BJ (cell line): ENCODE measurements around the gene ZNF521. TPM values are rescaled to one million over a fixed set of nuclear protein-coding genes. Genes with fewer than 3 reads are reported as not detected.

Experiments used
- CTCF ChIA-PET: fragments of 350-600 bp; formaldehyde crosslinking; extraction: SDS; loops from one replicate; lab custom pipeline; 2021; ENCODE audit warnings: antibody characterized with exemption, inconsistent platforms; lab: Yijun Ruan, JAX
- POLR2A ChIA-PET: fragments of 300-600 bp; sonication (Branson Sonifier 250); formaldehyde crosslinking; extraction: SDS; loops from one replicate; lab custom pipeline; 2021; ENCODE audit warnings: antibody characterized with exemption; lab: Charles Lee
- DNase-seq: peaks from one replicate; pipeline ENCODE4 v3.0.0-alpha.2; 2011; ENCODE audit warnings: low read depth
- H3K27me3 ChIP-seq: 2 replicates; pipeline ENCODE4 v1.6.0; 2011; ENCODE audit warnings: low read length; ENCODE audit not compliant: control insufficient read depth, insufficient read depth
- H3K36me3 ChIP-seq: 2 replicates; pipeline ENCODE4 v1.5.1; 2011; ENCODE audit warnings: low read length; ENCODE audit not compliant: control insufficient read depth, insufficient read depth
- H3K4me3 ChIP-seq: 2 replicates; pipeline ENCODE4 v1.5.1; 2011; ENCODE audit warnings: low read depth, mild to moderate bottlenecking, control low read depth, low read length
- polyA plus RNA-seq: library from polyadenylated mRNA; depleted of rRNA; stranded (reverse); fragments of >200 nt; gene quantifications from 2 replicates; pipeline ENCODE4 v1.2.3, GENCODE V29; 2011
- TF ChIP-seq, protein P1 (sequence below): IDR thresholded peaks from 2 replicates; pipeline ENCODE4 v1.5.1; 2011; ENCODE audit warnings: low read depth, mild to moderate bottlenecking, control low read depth, inconsistent platforms, low read length, moderate library complexity; ENCODE audit not compliant: insufficient read depth

The ZNF521 gene
- polyA plus RNA-seq, 1 experiment = 29.3 TPM

DNA sequence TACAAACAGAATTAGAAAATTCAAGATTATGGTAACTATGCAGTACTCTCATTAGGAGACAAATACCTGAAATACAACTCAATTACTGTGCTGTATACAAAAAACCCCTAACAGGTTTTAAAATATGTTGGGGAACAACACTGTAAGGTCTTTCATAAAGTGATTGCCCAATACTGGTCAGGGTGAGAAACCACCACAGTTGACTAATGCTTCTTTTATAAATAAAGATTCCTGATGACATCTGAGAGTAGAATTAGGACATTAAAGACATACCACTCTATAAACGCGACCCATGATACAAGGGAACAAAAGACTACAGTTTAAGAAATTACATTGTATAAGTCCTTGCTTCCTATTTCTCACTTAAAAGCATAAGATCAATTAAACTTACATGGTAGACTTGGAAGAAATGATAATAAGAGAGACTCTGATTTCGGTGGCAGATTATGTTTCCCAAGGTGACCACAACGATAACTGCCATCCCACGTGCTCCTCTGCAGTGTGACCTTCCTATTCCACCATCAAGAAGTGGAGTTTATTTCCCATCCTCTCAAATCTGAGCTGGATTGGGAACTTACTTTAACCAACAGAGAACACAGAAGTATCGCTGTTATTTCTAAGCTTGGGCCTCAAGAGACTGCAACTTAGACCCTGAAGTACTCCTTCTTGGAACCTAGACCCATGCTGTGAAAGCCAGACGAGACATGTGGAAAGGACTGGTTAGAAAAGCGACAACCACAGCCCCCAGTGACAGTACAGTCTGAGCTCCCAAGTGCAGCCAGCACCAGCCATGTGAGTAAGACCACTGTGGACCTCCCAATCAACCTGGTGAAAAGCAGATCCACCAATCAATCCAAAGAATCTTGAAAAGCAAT, 52.3 kb downstream of the ZNF521 start:
- TF ChIP-seq, protein P1, sequence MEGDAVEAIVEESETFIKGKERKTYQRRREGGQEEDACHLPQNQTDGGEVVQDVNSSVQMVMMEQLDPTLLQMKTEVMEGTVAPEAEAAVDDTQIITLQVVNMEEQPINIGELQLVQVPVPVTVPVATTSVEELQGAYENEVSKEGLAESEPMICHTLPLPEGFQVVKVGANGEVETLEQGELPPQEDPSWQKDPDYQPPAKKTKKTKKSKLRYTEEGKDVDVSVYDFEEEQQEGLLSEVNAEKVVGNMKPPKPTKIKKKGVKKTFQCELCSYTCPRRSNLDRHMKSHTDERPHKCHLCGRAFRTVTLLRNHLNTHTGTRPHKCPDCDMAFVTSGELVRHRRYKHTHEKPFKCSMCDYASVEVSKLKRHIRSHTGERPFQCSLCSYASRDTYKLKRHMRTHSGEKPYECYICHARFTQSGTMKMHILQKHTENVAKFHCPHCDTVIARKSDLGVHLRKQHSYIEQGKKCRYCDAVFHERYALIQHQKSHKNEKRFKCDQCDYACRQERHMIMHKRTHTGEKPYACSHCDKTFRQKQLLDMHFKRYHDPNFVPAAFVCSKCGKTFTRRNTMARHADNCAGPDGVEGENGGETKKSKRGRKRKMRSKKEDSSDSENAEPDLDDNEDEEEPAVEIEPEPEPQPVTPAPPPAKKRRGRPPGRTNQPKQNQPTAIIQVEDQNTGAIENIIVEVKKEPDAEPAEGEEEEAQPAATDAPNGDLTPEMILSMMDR = no peak
- H3K27me3 ChIP-seq = no peaks in the 10 kb centered on the region
- no peak overlapping the region for H3K4me3 ChIP-seq
- ChIA-PET CTCF (no interaction called here), POLR2A (no interaction called here)
- peak; percentile 61 for DNase-seq
- H3K36me3 ChIP-seq = no peaks in the 10 kb centered on the region

DNA sequence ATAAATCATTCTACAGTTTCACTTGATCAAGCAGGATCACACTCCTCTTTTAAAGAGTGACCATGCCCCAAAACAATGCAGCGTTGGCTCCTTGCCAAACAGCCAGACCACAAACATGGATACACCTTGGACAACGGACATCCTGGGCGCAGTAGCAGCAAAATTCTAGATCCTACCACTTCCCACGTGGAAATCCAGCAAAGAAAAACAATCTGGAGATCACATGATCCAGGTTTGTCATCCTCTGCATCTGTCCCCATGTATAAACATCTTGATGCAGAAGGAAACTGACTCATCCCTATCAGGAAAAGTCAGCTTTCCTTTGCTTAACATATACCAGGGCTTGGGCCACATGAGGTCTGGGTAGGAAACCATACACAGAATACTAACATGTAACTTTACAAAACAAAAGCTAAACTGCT, 53.1 kb downstream of the ZNF521 start:
- DNase-seq = peak; percentile 69
- H3K4me3 ChIP-seq = no peak overlapping the region
- H3K27me3 ChIP-seq = no peaks in the 10 kb centered on the region
- H3K36me3 ChIP-seq = no peaks in the 10 kb centered on the region
- CTCF ChIA-PET = interaction anchor here (1.4 kb wide), 1 partner anchor 9 kb away, joined by 4 read pairs; no protein-coding TSS in a partner anchor
- POLR2A ChIA-PET = no interaction called here
- TF ChIP-seq, protein P1 = no peak

DNA sequence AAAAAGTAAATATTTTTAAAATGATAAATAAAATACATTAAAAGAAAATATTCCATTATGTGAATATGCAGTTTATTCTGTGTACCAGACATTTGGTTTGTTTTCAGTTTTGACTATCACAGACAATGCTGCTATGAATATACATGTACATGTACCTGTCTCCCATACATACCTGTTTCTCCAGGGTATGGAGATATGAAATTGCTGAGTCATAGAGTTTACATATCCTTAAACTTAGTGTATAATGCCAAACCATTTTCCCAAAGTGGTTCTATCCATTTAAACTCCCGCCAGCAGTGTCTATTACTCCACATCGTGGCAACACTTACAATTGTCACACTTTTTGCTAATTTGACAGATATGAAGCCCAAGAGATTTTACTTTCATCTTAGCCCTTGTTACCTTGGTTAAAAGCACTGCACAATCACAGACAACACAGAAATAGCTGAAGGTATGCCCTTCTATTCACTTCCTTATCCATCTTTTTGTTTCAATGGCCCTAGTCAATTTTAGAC, 56.3 kb downstream of the ZNF521 start:
- no peak overlapping the region for H3K4me3 ChIP-seq
- no peak for DNase-seq
- H3K27me3 ChIP-seq = no peaks in the 10 kb centered on the region
- H3K36me3 ChIP-seq = no peaks in the 10 kb centered on the region
- TF ChIP-seq, protein P1 = no peak
- ChIA-PET CTCF (no interaction called here), POLR2A (no interaction called here)

DNA sequence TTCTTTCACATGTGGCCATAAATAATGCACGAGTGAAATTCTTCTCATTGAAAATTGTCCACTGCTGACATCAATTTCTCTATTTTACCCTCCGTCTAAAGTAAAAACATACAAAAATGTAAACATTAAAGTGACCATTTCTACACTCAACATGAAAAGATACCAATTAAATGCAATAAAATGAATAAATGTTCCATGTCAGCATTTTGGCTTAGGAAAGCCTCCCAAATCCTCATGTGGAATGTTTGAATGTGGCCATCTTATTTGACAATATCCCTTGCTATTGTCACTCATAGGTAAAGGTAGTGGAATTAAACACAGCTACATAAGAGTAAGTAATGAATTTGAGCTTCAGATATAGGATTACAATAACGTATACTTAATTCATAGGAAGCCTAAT, 60.8 kb downstream of the ZNF521 start:
- H3K4me3 ChIP-seq = no peak overlapping the region
- TF ChIP-seq, protein P1 = no peak
- POLR2A ChIA-PET = no interaction called here
- DNase-seq = no peak
- H3K27me3 ChIP-seq = no peaks in the 10 kb centered on the region
- CTCF ChIA-PET = no interaction called here
- H3K36me3 ChIP-seq = no peaks in the 10 kb centered on the region

DNA sequence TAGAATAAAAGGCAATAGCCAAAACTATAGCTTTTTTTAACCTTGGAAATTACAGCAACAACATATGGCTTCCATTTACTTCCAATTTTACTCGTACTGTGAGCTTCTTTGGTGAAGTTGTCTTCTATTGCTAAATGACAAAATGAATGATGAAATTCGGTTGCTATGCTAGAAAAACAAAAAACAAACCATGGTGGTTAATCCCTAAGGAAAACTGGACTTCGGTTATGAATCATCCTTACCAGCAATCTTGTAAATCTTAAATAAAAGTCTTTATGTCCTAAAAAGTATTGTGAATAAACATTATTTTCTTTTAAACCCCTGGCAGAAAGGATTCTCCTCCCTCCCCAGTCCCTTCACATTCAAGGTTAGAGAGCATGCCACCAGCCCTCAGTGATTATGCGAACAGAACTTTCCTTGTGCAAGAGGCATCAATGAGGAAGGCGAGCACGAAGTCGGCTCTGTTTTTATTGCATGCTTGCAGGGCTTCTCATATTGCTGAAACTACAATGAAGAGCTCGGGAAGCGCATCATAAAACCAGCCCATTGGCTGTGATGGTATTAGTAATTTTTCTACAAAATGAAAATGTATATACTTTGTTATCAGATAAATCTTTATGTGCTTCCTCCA, 62.9 kb downstream of the ZNF521 start:
- ChIA-PET CTCF (interaction anchor here (1.0 to 1.2 kb wide), 2 partner anchors 9 to 38 kb away, joined by 4 read pairs; no protein-coding TSS in a partner anchor), POLR2A (interaction anchor here (0.7 kb wide), 1 partner anchor 915 kb away, joined by 5 read pairs; no protein-coding TSS in a partner anchor)
- peak; percentile 97 for DNase-seq
- Histone ChIP-seq H3K36me3 (no peaks in the 10 kb centered on the region), H3K27me3 (no peaks in the 10 kb centered on the region), H3K4me3 (no peak overlapping the region)
- TF ChIP-seq, protein P1 = no peak
